GM18508 (cell line): ENCODE measurements around the gene LAYN.

Experiments used
- ATAC-seq: cut with Tn5 transposase; IDR thresholded peaks from one replicate; pipeline ENCODE4 v1.9.1; 2021; ENCODE audit warnings: moderate number of reproducible peaks; ENCODE audit not compliant: insufficient read depth, unreplicated experiment

The LAYN gene

DNA sequence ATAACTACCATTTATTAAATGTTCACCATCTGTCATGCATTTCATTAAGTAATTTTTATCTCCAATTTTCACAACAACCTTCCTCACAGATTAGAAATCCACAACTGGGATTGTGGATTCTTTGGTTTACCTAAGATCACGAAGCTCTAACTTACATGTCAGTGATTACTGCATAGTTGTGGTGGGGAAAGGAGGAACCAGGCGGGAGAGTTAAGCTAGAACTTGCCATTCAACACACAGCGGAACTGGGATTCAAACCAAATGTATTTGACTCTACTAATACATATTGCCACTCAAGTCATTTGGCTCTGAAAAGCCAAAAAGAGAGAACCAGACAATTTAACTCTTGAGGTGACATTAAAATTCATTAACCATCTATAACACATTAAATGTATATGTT lies 10.4 kb upstream of the LAYN start:
- ATAC-seq = no peak

GRCh38 chr11:111531136-111531535 lies 9.4 kb upstream of the LAYN start:
- no peak for ATAC-seq

- no peak for ATAC-seq
Measured at GRCh38 chr11:111531687-111532364, 8.7 kb upstream of the LAYN start.

DNA sequence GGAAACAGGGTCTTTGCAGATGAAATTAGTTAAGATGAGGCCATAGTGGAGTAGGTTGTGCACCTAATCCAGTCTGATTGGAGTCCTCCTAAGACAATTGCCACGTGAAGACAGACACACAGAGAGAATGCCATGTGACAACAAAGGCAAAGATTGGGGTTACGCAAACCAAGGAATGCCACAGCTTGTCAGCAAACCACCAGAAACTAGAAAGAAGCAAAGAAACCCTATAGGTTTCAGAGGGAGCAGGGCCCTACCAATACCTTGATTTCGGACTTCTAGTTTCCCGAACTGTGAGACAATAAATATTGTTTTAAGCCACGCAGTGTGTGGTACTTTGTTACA lies 8.2 kb upstream of the LAYN start:
- ATAC-seq = no peak

GRCh38 chr11:111535281-111535680 lies 5.2 kb upstream of the LAYN start:
- ATAC-seq = no peak

DNA sequence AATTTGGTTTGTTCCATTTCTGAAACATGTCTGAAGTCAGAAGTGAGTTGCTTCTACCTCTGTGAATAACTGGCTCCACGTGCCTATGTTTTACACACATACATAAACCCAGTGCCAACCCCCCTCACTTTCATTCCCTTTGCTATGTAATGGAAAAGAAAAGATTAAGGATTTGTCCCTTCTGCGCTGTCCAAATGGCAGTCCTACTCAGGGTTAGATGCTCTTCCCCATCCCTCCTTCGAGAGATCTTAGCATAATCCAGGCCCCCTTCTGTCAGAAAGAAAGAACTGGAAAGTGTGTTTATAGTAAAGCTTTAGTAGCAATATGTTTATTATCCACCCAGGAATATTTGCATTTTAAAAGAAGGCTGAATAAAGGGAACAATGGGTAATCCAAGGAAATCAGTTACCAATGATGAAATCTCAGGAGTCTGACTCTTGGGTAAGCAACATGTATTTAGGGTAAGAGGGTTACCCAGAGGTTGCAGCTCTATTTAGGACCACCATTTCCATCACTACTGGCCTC lies 3.1 kb upstream of the LAYN start:
- no peak for ATAC-seq

DNA sequence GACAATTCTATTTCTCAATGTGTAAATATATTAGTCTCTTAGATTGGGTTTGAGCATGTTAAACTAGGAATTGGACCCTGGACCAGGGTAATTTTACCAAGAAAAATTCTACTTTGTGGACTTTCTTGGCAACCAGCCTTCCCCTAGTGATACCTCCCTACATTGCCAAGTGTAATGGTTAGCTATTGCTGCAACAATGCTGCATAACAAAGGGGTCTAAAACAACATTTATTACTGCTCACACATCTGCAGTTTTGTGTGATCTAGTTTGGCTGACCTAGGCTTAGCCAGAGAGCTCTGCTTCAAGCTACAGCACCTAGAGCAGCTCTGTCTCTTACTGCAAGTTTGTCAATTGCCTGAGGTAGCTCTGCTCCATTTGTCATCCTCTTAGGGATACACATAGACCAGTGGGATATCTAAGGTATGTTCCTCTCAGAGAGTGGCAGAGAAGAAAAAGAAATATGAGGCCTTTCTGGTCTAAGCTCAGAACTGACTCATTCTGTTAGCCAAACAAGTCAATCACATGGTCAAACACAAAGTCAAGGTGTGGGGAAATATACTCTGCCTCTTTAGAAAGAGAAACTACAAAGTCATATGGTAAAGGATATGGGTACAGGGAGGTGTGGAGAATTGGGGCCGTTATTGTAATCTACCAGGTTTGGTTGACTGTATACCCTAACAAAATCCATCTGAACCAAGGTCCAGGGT lies 2.0 kb upstream of the LAYN start:
- ATAC-seq = no peak

DNA sequence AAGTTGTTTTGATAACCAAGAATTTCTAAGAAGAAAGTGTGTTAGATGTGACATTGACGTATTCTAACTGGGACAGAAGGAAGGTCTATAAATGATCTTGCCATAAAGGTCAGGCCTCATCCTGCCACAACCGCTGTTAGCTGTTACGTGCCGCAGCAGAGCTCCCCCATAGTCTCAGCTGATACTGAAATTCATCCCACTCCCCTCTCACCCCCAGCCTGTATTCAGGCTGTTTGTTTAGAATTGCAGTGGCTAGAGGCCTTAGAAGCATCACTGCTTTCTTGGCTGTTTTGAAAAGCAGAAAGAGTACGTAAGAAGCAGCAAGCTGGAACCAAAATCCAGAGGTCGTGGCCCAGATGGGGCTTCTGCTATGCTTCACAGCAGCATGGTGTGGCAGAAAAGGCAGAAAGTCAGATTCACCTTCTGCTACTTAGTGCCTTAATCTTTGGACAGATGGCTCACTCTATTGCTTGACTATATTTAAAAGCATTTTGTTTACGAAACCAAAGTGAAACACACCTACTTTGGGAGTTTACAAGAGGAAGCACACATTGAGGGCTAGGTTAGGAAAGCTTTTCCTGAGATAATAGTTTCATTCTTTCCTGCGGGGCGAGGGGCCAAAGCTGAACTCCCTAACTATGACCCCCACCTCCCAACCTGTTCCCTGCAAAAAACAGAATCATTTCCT lies 950 bp upstream of the LAYN start:
- no peak for ATAC-seq

- ATAC-seq = no peak
Measured at GRCh38 chr11:111540937-111541253, 375 bp downstream of the LAYN start.

DNA sequence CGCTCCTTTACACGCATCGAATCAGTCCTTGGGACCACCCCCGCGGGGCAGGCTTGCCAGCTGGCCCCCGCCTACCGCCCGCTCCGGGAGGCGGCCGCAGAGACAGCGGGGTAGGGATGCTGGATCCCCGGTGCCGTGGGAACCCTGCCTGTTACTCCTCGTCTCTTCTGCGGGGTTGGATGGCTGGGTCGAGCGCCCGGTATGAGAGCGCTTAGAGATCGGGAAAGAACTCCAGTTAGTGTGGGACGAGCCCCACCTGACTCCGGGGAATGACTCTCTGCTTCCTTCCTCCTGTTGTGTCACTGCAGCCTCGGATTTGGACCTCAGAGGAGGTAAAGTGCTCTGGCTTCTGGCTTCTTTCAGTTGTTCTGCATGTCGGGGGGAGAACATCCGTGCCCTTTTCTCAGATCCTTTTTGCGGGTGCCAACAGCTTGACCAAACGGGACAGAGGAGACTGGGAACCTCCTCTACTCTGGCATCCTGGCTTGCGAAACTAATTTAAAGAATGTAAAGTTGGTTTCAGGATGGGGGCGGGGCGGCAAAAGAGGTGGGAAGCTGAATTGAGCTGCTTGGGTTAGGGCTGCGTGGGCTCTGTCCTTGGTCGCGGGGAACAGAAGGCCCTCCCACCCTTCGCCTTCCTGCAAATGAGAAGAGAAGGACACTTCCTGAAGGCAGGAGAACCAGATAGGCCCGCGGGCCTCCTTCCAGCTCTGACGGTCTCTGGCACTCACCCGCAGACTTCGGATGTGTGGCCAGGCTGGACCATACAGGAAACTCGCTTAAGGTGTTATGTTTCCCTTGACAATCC lies 938 bp downstream of the LAYN start:
- ATAC-seq = no peak

- no peak for ATAC-seq
Measured at GRCh38 chr11:111542606-111543275, 2.2 kb downstream of the LAYN start.

- no peak for ATAC-seq
Measured at GRCh38 chr11:111548525-111548924, 8.0 kb downstream of the LAYN start.

- no peak for ATAC-seq
Measured at GRCh38 chr11:111549196-111549868, 8.8 kb downstream of the LAYN start.

GRCh38 chr11:111549869-111550203 lies 9.3 kb downstream of the LAYN start:
- ATAC-seq = no peak

- no peak for ATAC-seq
Measured at GRCh38 chr11:111550258-111550657, 9.7 kb downstream of the LAYN start.

DNA sequence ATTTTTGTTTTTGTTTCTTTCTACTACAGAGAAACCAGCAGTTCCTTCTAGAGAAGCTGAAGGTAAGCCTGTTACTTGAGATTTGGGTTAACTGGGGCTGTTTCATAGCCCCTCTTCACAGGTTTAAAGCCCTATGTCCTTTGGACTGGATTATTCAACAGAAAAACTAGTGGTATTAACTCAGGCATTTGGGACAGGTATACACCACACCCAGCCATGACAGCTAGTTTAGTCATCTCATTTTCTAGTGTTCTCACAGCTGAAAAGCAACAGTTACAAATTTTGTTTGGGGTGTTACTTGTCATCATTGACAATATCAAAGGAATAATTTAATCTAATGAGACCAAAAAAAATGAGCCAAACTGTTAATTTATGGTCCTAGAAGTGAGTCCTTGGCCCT lies 14.0 kb downstream of the LAYN start:
- ATAC-seq = no peak

DNA sequence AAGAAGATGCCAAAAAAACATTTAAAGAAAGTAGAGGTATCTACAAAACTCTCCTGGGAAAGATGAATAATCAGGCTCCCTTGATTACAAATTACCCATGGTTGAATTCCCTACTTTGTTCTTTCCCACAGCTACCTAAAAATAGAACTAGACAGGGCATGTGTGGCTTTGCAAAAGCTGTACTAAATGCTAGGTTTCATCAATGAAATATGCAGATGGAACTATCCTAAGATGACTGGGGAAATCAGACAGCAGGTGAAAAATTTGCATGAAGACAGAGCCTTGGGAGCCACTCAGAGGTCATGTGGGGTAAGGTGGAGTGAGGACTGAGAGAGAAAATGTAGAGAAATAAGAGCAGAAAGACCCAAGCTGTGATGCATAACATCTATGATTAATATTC lies 14.7 kb downstream of the LAYN start:
- ATAC-seq = no peak

GRCh38 chr11:111557425-111558111 lies 17.0 kb downstream of the LAYN start:
- ATAC-seq = no peak

DNA sequence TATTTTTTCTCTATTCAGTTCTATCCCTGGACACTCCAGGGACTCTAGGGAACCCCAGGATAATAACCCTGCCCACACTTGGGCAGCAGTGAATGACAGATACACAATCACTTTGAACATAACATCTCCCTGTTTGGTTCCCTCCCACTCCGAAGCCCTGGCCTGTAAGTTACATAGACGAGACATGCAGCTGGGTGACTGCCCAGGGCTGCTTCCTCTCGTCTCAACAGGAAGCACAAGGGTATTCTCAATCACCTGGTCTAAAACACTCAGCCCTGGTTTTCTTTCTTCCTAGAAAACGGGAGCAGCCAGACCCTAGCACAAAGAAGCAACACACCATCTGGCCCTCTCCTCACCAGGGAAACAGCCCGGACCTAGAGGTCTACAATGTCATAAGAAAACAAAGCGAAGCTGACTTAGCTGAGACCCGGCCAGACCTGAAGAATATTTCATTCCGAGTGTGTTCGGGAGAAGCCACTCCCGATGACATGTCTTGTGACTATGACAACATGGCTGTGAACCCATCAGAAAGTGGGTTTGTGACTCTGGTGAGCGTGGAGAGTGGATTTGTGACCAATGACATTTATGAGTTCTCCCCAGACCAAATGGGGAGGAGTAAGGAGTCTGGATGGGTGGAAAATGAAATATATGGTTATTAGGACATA lies 19.4 kb downstream of the LAYN start:
- ATAC-seq = no peak
